GM12878 (cell line): ENCODE measurements around the gene SMIM35. TPM values are rescaled to one million over a fixed set of nuclear protein-coding genes. Genes with fewer than 3 reads are reported as not detected.
A peak's percentile ranks its signal among the peaks of the same experiment; 100 is the strongest.

Experiments
- ATAC-seq: fragments of 200-7000 bp; cut with Tn5 transposase; 3 replicates; pipeline ENCODE4 v1.9.1; 2020; ENCODE audit warnings: mild to moderate bottlenecking, moderate library complexity
- BruUV-seq: library from RNA; stranded (reverse); fragments of 400-500 nt; replicated peaks from 2 replicates; lab custom pipeline; 2021; lab: Mats Ljungman, UMichigan
- CTCF ChIA-PET: fragments of 300-600 bp; sonication (Branson Sonifier 250); formaldehyde crosslinking; extraction: SDS; loops from one replicate; lab custom pipeline; 2021; ENCODE audit warnings: inconsistent platforms; lab: Yijun Ruan, JAX
- POLR2A ChIA-PET: fragments of 350-600 bp; formaldehyde crosslinking; extraction: SDS; loops from one replicate; lab custom pipeline; 2021; ENCODE audit warnings: inconsistent platforms; lab: Charles Lee
- RAD21 ChIA-PET: fragments of 300-600 bp; sonication (Branson Sonifier 250); formaldehyde crosslinking; loops from one replicate; lab custom pipeline; 2023; ENCODE audit warnings: antibody characterized with exemption; ENCODE audit not compliant: unreplicated experiment; lab: Charles Lee
- SMC1A ChIA-PET: fragments of 300-600 bp; sonication (Branson Sonifier 250); formaldehyde crosslinking; loops from one replicate; lab custom pipeline; 2023; ENCODE audit not compliant: unreplicated experiment, uncharacterized antibody; lab: Charles Lee
- DNase-seq: peaks from one replicate; pipeline ENCODE4 v3.0.0-alpha.2; 2011; ENCODE audit warnings: low read depth, low spot score
- FAIRE-seq: peaks from 3 replicates; lab custom pipeline; 2011; peaks lifted over from hg19 to GRCh38; lab: Jason Lieb, UNC
- H2AFZ ChIP-seq: 2 replicates; pipeline ENCODE4 v1.6.0; 2011; ENCODE audit warnings: low read depth, low read length, control low read depth; ENCODE audit not compliant: control insufficient read depth
- H3K27ac ChIP-seq: 2 replicates; pipeline ENCODE4 v1.5.1; 2011; ENCODE audit warnings: control low read depth; ENCODE audit not compliant: control insufficient read depth, insufficient read depth
- H3K27me3 ChIP-seq, 2 experiments: replicated peaks in 1 of 2; 2 replicates each; pipeline versions ENCODE4 v1.6.0 to v1.6.1; 2011; ENCODE audit warnings: low read length in 1 of 2; ENCODE audit not compliant: control insufficient read depth in 2 of 2, insufficient read depth in 2 of 2
- H3K36me3 ChIP-seq, 2 experiments: 2 replicates each; pipeline ENCODE4 v1.5.1; 2011; ENCODE audit warnings: low read length in 1 of 2; ENCODE audit not compliant: control insufficient read depth in 2 of 2, insufficient read depth in 2 of 2
- H3K4me1 ChIP-seq: 2 replicates; pipeline ENCODE4 v1.6.1; 2011; ENCODE audit warnings: mild to moderate bottlenecking, low read length, moderate library complexity, mixed read lengths; ENCODE audit not compliant: control insufficient read depth, insufficient read depth
- H3K4me2 ChIP-seq: 2 replicates; pipeline ENCODE4 v1.6.0; 2011; ENCODE audit warnings: control low read depth; ENCODE audit not compliant: control insufficient read depth, insufficient read depth
- H3K4me3 ChIP-seq: fragments of 200-600 bp; sonication (generic); 2 replicates; pipeline ENCODE4 v1.5.1; 2016
- H3K79me2 ChIP-seq: 2 replicates; pipeline ENCODE4 v1.6.0; 2011; ENCODE audit warnings: low read length; ENCODE audit not compliant: control insufficient read depth, insufficient read depth
- H3K9ac ChIP-seq: 2 replicates; pipeline ENCODE4 v1.8.0; 2011; ENCODE audit warnings: low read length, control low read depth, mixed read lengths; ENCODE audit not compliant: control insufficient read depth, insufficient read depth
- H3K9me3 ChIP-seq: replicated peaks from 3 replicates; pipeline ENCODE4 v1.5.1; 2011; ENCODE audit warnings: mild to moderate bottlenecking, low read length; ENCODE audit not compliant: control insufficient read depth, insufficient read depth
- H4K20me1 ChIP-seq: 2 replicates; pipeline ENCODE4 v1.6.0; 2011; ENCODE audit not compliant: control insufficient read depth, insufficient read depth
- ATF3 ChIP-seq: IDR thresholded peaks from 2 replicates; pipeline ENCODE4 v1.6.1; 2011; ENCODE audit warnings: low read depth, mild to moderate bottlenecking, low read length, moderate library complexity, borderline replicate concordance; ENCODE audit errors: extremely low read depth
- CBX3 ChIP-seq: fragments of 200-600 bp; sonication (generic); IDR thresholded peaks from 2 replicates; pipeline ENCODE4 v1.6.1; 2016; ENCODE audit warnings: low read depth, borderline replicate concordance
- EGR1 ChIP-seq, 2 experiments: IDR thresholded peaks; 1 replicate in 1 of 2; 2 replicates in 1 of 2; pipeline ENCODE4 v1.6.1; 2011 to 2012; ENCODE audit warnings: low read depth in 2 of 2, low read length in 2 of 2, borderline replicate concordance in 1 of 2, mild to moderate bottlenecking in 1 of 2, moderate library complexity in 1 of 2
- KLF5 ChIP-seq: fragments of 450-650 bp; IDR thresholded peaks from 2 replicates; pipeline ENCODE4 v1.6.1; 2014; ENCODE audit warnings: mild to moderate bottlenecking; ENCODE audit not compliant: partially characterized antibody
- RAD21 ChIP-seq: IDR thresholded peaks from 2 replicates; pipeline ENCODE4 v1.6.1; 2011; ENCODE audit warnings: mild to moderate bottlenecking, low read depth, low read length, moderate library complexity; ENCODE audit not compliant: insufficient read depth
- SMAD1 ChIP-seq: fragments of 450-650 bp; IDR thresholded peaks from 2 replicates; pipeline ENCODE4 v1.6.1; 2018; ENCODE audit warnings: mild to moderate bottlenecking, low read depth; ENCODE audit not compliant: partially characterized antibody
- WRNIP1 ChIP-seq: IDR thresholded peaks from 2 replicates; pipeline ENCODE4 v1.6.1; 2011; ENCODE audit warnings: low read depth, low read length, improper control_type of control experiment, borderline replicate concordance
- ZBTB11 ChIP-seq: fragments of 450-650 bp; formaldehyde crosslinking; IDR thresholded peaks from 2 replicates; pipeline ENCODE4 v1.5.0; 2022; ENCODE audit warnings: mild to moderate bottlenecking, missing genetic modification characterization
- WGBS: methylation state at CpG from one replicate; pipeline ENCODE4 v1.1.6; 2016; ENCODE audit warnings: low lambda C conversion rate; ENCODE audit not compliant: insufficient replicate concordance, insufficient coverage; ENCODE audit errors: missing lambda C conversion rate; 5-methylcytosine and 5-hydroxymethylcytosine counted together
- in situ Hi-C: fragments of 300-500 bp; cut with MboI; formaldehyde crosslinking; loops from 9 replicates; pipeline ENCODE4 v1.14.3; 2018; ENCODE audit warnings: mixed read lengths
- intact Hi-C: fragments of 100-400 bp; cut with micrococcal nuclease; formaldehyde crosslinking; loops from one replicate; pipeline ENCODE4 v1.14.2; 2022; ENCODE audit not compliant: unreplicated experiment
- polyA plus RNA-seq, 11 experiments: library from polyadenylated mRNA; depleted of rRNA in 4 of 11; unstranded in 6 of 11; stranded (reverse) in 5 of 11; fragments of >200 nt; fragmentation: Nextera tagmentation in 4 of 11; fragmentation: Illumina TruSeq in 1 of 11; extraction: Ambion mirVana in 4 of 11; extraction: Trizol in 1 of 11; gene quantifications; 1 replicate in 1 of 11; 2 replicates in 10 of 11; pipeline versions ENCODE4 v1.2.1 to v1.2.3, GENCODE V29; 2011 to 2016; ENCODE audit warnings: inconsistent platforms in 2 of 11, missing spikeins in 2 of 11, low read depth in 1 of 11
- total RNA-seq, 4 experiments: library from RNA; depleted of rRNA in 3 of 4; stranded (reverse); fragments of >200 nt in 3 of 4; fragmentation: Illumina TruSeq in 1 of 4; extraction: Trizol in 1 of 4; gene quantifications; 2 replicates each; pipeline versions ENCODE4 v1.2.1 to v1.2.3, GENCODE V29; 2013 to 2021

Gene SMIM35
- total and polyA plus RNA-seq, 10 of the 15 experiments (the other 5 are each of a cell fraction or from before 2014, with no cell fraction given), result 0.02 to 1.1 (median 0.05) TPM; not detected in 5

- Histone ChIP-seq H4K20me1 (no peaks in the 10 kb centered on the region), H3K9ac (no peak overlapping the region), H3K79me2 (no peaks in the 10 kb centered on the region), H3K27ac (no peak overlapping the region), H3K4me3 (no peak overlapping the region), H3K4me2 (peak overlapping the region; percentile 14; the same call in 1 of the 2 replicates), H3K9me3 (peaks cover 8% of the 10 kb centered on the region), H2AFZ (no peak overlapping the region), H3K4me1 (peaks cover 13% of the 10 kb centered on the region), H3K36me3 (no peaks in the 10 kb centered on the region), H3K27me3 (no peaks in the 10 kb centered on the region)
- FAIRE-seq (no peak), DNase-seq (no peak), ATAC-seq (peak; percentile 53)
- intact Hi-C loops, result no loop called here
- ChIA-PET RAD21 (interaction anchor here (0.7 to 3.0 kb wide), 11 partner anchors 9 to 184 kb away, joined by 3 to 15 read pairs (median 4); partner anchors contain the start of gene IL10RA), SMC1A (interaction anchor here (0.7 to 5.6 kb wide), 16 partner anchors 8 to 92 kb away, joined by 3 to 37 read pairs (median 4); partner anchors contain the start of gene IL10RA), CTCF (interaction anchor here (0.7 to 1.6 kb wide), 10 partner anchors 9 to 153 kb away, joined by 3 to 11 read pairs (median 3); no protein-coding TSS in a partner anchor), POLR2A (interaction anchor here (0.6 to 2.5 kb wide), 6 partner anchors 10 to 38 kb away, joined by 3 to 13 read pairs (median 3); no protein-coding TSS in a partner anchor)
- in situ Hi-C loops, result no loop called here
- TF ChIP-seq SMAD1, result no peak
- no peak for TF ChIP-seq ZBTB11 (CRISPR knock-in tag)
- TF ChIP-seq WRNIP1, result no peak
- no peak for TF ChIP-seq RAD21
- TF ChIP-seq CBX3, result no peak
- TF ChIP-seq EGR1 (IDR thresholded peaks at IDR 0.05; ENCODE audit: borderline replicate concordance in 1 of 2, low read depth in 2 of 2, low read length in 2 of 2), result no peak
- TF ChIP-seq ATF3, result no peak
- no peak for TF ChIP-seq KLF5
- WGBS, result 0% methylated on average over 1 of the region's 1 CpG
- BruUV-seq, result no TSS peak
Measured at GRCh38 chr11:117960406-117960805, 126.4 kb downstream of the SMIM35 start.
